MG63 (cell line): ENCODE measurements around the gene GEMIN4. TPM values are rescaled to one million over a fixed set of nuclear protein-coding genes. Genes with fewer than 3 reads are reported as not detected.
A peak's percentile ranks its signal among the peaks of the same experiment; 100 is the strongest.
"Not testable (repeated sequence)": the region's sequence is repeated elsewhere in the genome, so short reads cannot be mapped to it uniquely, and the experiment has no call there.

ENCODE experiments used
- DNase-seq: peaks from one replicate; pipeline ENCODE4 v3.0.0-alpha.2; 2020
- H3K27me3 ChIP-seq: fragments of 250-450 bp; sonication (Bioruptor Pico); 2 replicates; pipeline ENCODE4 v1.5.1; 2020; ENCODE audit warnings: mild to moderate bottlenecking, moderate library complexity
- H3K36me3 ChIP-seq: fragments of 250-450 bp; sonication (Bioruptor Pico); 2 replicates; pipeline ENCODE4 v1.5.1; 2020; ENCODE audit warnings: mild to moderate bottlenecking, moderate library complexity
- H3K4me3 ChIP-seq: fragments of 250-450 bp; sonication (Bioruptor Pico); 2 replicates; pipeline ENCODE4 v1.5.1; 2020; ENCODE audit warnings: mild to moderate bottlenecking, moderate library complexity
- H3K9me3 ChIP-seq: fragments of 250-450 bp; sonication (Bioruptor Pico); 2 replicates; pipeline ENCODE4 v1.5.1; 2020; ENCODE audit warnings: mild to moderate bottlenecking, moderate library complexity
- total RNA-seq: library from RNA; depleted of rRNA; stranded (reverse); fragments of >200 nt; shearing (Covaris generic); gene quantifications from 2 replicates; pipeline ENCODE4 v1.2.3, GENCODE V29; 2014; ENCODE audit warnings: low replicate concordance

GEMIN4 gene
- total RNA-seq, 1 experiment from 2014 or later = 21.3 TPM

DNA sequence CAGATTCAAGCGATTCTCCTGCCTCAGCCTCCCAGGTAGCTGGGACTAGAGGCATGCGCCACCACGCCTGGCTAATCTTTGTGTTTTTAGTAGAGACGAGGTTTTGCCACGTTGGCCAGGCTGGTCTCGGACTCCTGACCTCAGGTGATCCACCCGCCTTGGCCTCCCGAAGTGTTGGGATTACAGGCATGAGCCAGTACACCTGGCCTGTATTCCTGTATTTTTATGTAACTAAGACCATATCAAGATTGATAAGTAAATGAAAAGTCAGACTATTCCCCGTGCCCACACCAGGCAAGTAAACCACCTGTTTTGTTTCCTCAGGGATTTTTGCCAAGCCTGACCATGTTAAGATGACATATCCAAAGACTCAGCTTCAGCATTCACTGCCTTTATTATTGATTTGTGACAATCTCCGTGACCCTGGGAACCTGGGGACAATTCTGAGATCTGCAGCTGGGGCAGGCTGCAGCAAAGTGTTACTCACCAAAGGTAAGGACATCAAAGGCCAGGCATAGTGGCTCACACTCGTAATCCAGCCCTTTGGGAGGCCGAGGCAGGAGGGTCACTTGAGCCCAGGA lies 35.7 kb upstream of the GEMIN4 start:
- Histone ChIP-seq H3K36me3 (peaks cover 13% of the 10 kb centered on the region), H3K9me3 (no peaks in the 10 kb centered on the region), H3K4me3 (no peak overlapping the region), H3K27me3 (no peaks in the 10 kb centered on the region)
- no peak for DNase-seq

DNA sequence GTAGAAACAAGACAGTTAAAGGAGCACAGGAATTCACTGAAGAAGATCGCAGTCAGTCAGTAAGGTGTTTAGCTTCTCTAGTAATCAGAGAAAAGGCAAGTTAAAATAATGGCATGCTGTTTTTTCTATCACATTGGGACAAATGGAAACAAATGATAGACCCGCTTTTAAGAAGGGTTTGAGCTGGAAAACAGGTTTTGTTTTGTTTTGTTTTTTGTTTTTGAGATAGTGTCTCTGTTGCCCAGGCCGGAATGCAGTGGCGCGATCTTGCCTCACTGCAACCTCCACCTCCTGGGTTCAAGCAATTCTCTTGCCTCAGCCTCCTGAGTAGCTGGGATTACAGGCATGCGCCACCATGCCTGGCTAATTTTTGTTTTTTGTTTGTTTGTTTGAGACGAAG lies 33.8 kb upstream of the GEMIN4 start:
- H3K9me3 ChIP-seq, DNase-seq, H3K4me3 ChIP-seq, H3K27me3 ChIP-seq, H3K36me3 ChIP-seq: not testable (repeated sequence)

DNA sequence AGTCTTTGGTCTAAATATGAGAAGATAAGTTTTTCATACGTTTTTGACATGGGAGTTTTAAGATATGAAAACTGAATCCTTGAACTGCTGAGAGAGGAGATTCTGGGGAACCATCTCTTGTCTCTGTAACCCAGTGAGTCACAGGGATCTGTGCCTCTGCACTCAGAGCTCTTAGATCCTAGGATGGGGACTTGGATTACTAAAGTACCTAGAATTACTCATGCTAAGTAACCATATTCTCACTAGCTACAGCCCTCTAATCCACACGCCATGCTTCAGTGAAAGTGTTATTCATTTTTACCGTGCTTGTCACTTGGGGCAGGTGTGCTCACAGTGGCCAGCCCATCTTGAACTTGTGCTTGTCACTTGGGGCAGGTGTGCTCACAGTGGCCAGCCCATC lies 32.1 kb upstream of the GEMIN4 start:
- no peaks in the 10 kb centered on the region for H3K27me3 ChIP-seq
- H3K9me3 ChIP-seq = no peaks in the 10 kb centered on the region
- H3K36me3 ChIP-seq = peaks cover 9% of the 10 kb centered on the region
- DNase-seq = no peak
- H3K4me3 ChIP-seq = no peak overlapping the region

DNA sequence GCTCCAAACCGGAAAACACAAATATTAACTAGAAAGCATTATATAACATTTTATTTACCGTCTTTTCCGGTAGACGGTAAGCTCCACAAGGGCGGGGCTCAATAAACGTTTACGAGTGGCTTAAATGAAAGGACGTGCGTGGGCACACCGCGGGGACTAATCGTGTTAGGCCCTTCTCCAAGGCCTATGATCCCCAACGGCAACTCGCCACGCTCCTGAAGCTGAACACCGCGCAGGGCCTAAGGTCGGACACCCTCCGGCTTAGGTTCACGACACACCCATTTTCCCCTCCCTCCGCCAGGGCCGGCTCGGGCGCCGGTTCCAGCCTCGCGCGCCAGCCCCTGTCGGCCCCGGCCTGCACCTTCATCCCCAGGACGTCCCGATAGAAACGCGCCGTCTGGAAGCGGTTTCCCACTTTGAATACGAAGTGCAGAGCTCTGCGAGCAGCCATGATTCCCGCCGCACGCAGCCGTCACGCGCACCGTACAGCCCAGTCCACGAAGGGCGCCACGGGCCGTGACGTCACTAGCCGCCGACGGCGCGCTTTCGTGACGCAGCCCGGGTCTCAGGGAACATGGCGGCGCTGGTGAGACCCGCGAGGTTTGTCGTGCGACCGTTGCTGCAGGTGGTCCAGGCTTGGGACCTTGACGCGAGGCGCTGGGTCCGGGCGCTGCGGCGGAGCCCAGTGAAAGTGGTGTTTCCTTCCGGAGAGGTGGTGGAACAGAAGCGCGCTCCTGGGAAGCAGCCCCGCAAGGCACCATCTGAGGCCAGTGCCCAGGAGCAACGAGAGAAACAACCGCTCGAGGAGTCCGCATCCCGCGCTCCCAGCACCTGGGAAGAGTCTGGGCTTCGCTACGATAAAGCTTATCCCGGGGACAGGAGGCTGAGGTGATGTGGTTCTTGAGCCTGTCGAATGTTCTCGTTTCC lies 30.0 kb upstream of the GEMIN4 start, which contains the start of the genes GLOD4 and MRM3:
GLOD4 (minus strand) TSS at position 476 of the 927 bp plus-strand sequence; CDS start at position 451, 25 bp downstream.
MRM3 (plus strand) TSS at position 549 of the 927 bp plus-strand sequence; CDS start at position 575, 26 bp downstream.
- peaks cover 18% of the 10 kb centered on the region for H3K36me3 ChIP-seq
- no peaks in the 10 kb centered on the region for H3K27me3 ChIP-seq
- peak; percentile 83 for DNase-seq
- no peaks in the 10 kb centered on the region for H3K9me3 ChIP-seq
- H3K4me3 ChIP-seq = peak within 1 kb of the TSS; percentile 82

DNA sequence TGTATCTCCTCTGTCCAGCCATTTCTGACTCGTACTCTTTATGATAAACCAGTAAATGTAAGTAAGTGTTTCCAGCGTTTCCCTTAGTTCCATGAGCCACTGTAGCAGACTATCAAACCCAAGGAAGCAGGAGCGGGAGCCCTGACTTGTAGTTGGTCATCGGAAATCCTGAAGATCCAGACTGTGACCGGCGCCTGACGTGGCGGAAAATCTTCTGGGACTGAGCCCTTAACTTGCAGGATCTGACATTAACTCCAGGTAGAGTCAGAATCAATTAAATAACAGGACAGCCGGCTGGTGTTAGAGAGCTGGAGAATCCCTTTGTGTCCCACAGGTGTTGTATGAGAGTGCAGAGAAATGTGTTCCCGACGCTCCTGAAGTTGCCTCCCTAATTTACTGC lies 26.0 kb upstream of the GEMIN4 start:
- Histone ChIP-seq H3K36me3 (peaks cover 32% of the 10 kb centered on the region), H3K4me3 (no peak overlapping the region)

GRCh38 chr17:774313-774584 lies 22.2 kb upstream of the GEMIN4 start:
- H3K4me3 ChIP-seq = no peak overlapping the region

More for the DNA sequence above, 26.0 kb upstream of the GEMIN4 start:
- no peak for DNase-seq
- Histone ChIP-seq H3K9me3 (no peaks in the 10 kb centered on the region), H3K27me3 (no peaks in the 10 kb centered on the region)

GRCh38 chr17:773467-774312 lies 21.6 kb upstream of the GEMIN4 start:
- Histone ChIP-seq H3K27me3 (no peaks in the 10 kb centered on the region), H3K9me3 (no peaks in the 10 kb centered on the region), H3K4me3 (no peak overlapping the region), H3K36me3 (peaks cover 43% of the 10 kb centered on the region)
- no peak for DNase-seq

More at GRCh38 chr17:774313-774584, 22.2 kb upstream of the GEMIN4 start:
- Histone ChIP-seq H3K9me3 (no peaks in the 10 kb centered on the region), H3K36me3 (peaks cover 46% of the 10 kb centered on the region), H3K27me3 (no peaks in the 10 kb centered on the region)
- DNase-seq = no peak

- peaks cover 41% of the 10 kb centered on the region for H3K36me3 ChIP-seq
- no peak for DNase-seq
- H3K9me3 ChIP-seq = no peaks in the 10 kb centered on the region
- no peak overlapping the region for H3K4me3 ChIP-seq
- no peaks in the 10 kb centered on the region for H3K27me3 ChIP-seq
Measured at GRCh38 chr17:773016-773415, 21.0 kb upstream of the GEMIN4 start.

- no peak for DNase-seq
- peaks cover 23% of the 10 kb centered on the region for H3K36me3 ChIP-seq
Measured at GRCh38 chr17:767076-767475, 15.0 kb upstream of the GEMIN4 start.

DNA sequence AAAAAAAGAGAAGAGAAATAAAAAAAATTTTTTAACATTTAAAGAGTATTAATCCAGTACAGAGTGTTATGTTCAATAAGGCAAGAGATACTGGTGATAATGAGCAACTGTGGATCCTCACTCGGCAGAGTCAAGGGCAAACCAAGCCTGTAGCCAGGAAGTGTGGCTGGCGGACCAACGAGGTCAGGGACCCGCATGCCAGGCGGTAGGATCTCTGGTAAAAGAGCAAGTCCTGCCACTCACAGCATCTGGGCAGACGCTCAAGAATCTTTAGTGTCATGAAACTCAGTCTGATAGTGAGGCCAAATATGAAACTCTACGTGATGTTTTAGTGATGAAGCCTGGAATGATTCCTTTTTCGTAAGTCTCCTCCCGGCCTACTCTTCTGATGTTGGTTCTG lies 8.3 kb upstream of the GEMIN4 start:
- Histone ChIP-seq H3K4me3 (no peak overlapping the region), H3K27me3 (no peaks in the 10 kb centered on the region), H3K36me3 (peaks cover 16% of the 10 kb centered on the region), H3K9me3 (no peaks in the 10 kb centered on the region)
- DNase-seq = peak; percentile 16

More at GRCh38 chr17:767076-767475, 15.0 kb upstream of the GEMIN4 start:
- H3K4me3 ChIP-seq = no peak overlapping the region
- H3K27me3 ChIP-seq = no peaks in the 10 kb centered on the region
- H3K9me3 ChIP-seq = no peaks in the 10 kb centered on the region

DNA sequence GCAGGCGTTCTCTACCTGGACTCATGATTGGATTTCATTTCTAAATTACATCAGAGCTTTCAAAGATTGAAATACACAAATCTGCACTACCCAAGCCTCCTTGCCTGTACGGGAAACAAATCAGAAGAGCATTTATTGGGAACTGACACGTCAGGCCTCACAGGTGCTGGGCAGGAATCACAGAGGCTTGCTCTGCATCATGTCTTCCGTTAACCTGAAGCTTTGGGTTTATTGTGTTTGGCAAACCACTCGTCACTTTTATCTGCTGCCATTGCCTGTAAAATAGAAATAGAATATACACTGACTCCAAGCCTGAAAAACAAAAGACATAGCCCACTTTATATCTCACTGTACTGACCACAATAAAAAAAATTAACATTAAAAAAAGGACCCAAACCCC lies 7.9 kb upstream of the GEMIN4 start:
- no peak for DNase-seq
- Histone ChIP-seq H3K9me3 (no peaks in the 10 kb centered on the region), H3K36me3 (peaks cover 16% of the 10 kb centered on the region), H3K4me3 (no peak overlapping the region), H3K27me3 (no peaks in the 10 kb centered on the region)

DNA sequence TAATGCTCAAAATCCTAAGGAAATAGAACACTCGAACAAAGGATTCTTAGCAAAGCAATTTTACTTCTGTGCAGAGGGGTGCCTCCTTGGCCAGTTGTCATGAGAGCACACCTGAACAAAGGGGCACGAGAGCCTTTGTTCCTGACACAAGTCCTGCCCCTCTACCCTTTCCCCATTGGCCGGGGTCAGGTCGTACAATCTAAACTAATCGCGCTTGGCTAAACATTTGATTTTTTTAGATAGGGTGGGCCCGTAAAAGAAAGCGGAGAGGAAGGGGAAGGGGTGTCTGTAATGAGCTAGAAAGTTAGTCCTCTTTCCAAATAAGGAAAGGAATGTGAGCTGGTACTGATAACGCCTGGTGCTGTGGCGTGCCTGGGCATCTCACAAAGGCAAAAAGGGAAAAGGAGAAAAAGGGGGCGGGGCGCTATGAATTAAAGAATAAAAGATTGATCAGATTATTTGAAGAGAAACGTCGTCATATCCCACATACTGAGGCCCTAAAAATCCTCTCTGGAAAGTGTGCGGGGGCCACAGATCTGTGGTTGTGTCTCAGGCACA lies 4.0 kb upstream of the GEMIN4 start:
- not testable (repeated sequence) for H3K36me3 ChIP-seq, H3K27me3 ChIP-seq, H3K9me3 ChIP-seq, DNase-seq, H3K4me3 ChIP-seq

GRCh38 chr17:755319-755961 lies 3.4 kb upstream of the GEMIN4 start:
- H3K4me3 ChIP-seq, DNase-seq, H3K27me3 ChIP-seq, H3K9me3 ChIP-seq, H3K36me3 ChIP-seq: not testable (repeated sequence)

DNA sequence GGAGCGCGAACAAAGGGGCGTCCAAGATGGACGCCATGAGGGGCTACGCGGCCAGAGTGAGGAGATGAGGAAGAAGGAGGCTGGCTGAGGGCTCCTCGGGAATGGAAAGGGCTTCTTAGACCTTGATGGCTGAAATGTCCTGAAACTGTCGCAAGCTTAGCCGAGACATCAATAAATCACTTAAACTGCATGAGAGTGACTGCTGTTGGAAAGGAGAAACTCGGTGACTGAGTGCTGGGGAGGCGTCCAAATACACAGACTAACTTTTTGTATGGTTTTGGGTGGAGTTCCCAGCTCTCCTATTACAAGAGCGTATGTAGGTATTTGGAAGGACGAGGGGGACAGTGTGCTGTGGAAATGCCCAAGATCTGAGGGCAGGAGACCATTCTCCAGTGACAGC lies 1.4 kb upstream of the GEMIN4 start:
- Histone ChIP-seq H3K27me3 (no peaks in the 10 kb centered on the region), H3K36me3 (peaks cover 3% of the 10 kb centered on the region), H3K4me3 (no peak overlapping the region), H3K9me3 (no peaks in the 10 kb centered on the region)
- DNase-seq = no peak

DNA sequence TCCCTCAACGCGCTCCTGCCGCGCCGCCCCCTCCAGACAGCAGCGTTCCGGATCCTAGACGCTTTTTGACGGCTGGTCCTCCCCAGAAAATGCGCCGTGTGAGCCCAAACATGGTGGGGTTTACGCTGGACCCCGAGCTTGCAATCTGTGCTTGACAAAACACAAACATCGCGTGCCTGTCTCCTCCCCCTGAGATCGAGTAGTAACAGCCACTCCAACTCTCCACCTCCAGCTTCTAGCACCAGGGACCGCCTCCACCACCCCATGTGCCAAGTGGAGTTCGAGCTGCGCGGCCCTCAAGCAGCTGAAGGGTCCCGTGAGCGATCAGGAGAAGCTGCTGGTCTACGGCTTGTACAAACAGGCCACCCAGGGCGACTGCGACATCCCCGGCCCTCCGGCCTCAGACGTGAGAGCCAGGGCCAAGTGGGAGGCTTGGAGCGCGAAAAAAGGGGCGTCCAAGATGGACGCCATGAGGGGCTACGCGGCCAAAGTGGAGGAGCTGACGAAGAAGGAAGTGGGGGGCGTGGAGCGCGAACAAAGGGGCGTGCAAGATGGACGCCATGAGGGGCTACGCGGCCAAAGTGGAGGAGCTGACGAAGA lies 656 bp upstream of the GEMIN4 start:
- peak; percentile 58 for DNase-seq
- H3K9me3 ChIP-seq = no peaks in the 10 kb centered on the region

More for the DNA sequence above, 656 bp upstream of the GEMIN4 start:
- peak overlapping the region; percentile 70 for H3K4me3 ChIP-seq
- peaks cover 3% of the 10 kb centered on the region for H3K36me3 ChIP-seq
- no peaks in the 10 kb centered on the region for H3K27me3 ChIP-seq
